Suppressor macrophage treated with lipopolysaccharide for 4 hours (primary cell): ENCODE measurements around the gene VWA7.

Experiments
- DNase-seq: peaks from one replicate; pipeline ENCODE4 v3.0.0-alpha.2; 2020

The VWA7 gene

DNA sequence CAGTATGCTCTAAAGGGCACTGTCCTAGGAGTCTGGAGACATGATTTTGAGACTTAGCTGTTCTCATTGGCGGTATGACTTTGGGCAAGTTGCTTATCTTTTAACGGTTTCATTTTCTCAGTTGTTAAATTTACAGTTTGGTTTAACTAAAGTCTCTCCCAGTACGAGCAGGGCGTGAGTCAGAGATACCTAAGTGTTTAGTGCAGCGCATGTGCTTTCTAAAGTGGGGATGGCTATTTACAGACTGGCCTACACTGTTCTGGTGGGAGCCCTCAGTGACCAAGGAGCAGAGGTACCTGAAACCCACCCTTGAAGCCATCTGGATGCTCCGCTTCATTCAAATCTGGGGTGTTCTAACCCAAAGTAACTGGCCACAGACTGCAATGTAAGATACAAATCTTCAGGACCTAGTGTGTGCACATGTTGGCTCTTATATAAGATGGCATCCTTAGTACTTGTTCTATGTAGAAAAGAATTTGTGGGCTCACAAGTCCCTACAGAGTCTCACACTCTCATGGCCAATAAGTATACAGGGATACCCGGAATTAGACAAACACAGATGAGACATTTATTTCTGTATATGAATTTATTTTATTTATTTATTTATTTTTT is 26.6 kb downstream of the VWA7 start:
- DNase-seq = no peak

DNA sequence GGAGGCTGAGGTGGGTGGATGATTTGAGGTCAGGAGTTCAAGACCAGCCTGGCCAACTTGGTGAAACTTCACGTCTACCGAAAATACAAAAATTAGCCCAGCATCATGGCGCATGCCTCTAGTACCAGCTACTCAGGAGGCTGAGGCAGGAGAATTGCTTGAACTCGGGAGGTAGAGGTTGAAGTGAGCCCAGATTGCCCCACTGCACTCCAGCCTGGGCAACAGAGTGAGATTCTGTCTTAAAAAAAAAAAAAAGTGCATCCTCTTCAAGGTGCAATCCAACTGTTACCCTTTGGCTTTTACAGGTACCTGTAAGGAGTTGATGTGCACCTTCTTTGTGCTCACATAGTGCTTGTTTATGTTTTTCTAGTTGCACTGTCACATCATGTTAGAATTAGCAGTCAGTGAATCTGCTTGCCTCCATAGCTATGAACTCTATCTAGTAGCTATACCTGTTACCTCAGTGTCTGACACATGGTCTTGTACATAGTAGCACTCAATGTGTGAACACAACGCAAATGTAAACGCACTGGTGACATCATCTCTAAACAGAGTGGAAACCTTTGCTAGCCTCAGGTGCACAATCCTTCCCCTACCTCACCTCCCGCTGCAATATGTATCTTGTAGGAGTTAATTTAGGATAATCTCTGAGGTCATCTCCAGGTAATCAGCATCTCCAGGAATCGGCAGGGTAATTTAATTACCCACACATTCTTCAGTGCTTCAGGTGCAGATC is 27.7 kb downstream of the VWA7 start:
- no peak for DNase-seq

DNA sequence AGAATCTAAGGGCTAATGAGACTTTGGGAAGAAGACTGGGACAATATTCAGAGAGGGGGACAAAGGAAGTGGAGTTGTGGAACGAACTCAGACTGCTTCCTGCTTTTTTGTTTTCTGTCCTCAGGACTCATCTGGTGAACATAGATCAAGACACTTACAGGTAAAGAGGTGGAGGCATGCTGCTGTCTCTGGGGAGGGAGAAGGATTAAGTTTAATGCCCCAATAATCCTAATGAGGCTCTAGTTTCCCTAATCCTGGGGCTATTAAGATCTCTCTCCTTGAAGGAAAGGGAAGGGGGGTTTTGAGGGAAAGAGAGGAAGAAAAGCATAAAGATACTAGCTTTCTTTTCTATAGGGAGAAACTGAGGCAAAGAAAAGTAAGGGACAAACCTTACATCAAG is 32.7 kb downstream of the VWA7 start:
- no peak for DNase-seq

DNA sequence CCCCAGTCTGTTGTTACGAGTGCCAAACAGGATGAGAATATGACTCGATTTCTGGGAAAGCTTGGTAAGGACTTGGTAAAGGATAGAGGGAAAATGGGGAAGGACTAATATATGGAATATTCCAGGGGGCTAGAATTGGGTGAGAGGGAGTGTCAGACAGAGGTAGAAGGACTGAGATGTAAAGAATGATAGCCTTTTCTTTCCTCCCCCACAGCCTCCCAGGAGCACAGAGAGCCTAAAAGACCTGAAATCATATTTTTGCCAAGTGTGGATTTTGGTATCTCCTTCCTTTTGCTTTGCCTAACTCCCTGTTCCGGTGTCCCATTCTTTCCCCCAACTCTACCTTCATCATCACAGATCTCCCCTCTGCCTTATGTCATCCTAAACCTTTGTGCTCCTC is 34.2 kb downstream of the VWA7 start:
- DNase-seq = no peak

DNA sequence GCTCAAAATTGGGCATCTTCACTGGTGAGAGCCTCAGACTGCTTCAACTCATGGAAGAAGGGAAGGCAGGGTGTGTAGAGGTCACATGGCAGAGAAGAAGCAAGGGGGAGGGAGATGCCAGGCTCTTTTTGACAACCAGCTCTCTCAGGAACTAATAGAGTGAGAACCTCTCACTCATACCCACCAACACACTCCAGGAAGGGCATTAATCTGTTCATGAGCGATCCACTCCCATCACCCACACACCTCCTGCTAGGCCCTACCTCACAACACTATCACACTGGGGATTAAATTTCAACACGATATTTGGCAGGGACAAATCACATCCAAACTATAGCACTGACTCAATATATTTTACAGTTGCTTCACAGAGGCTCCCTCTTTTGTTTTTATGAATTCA is 35.3 kb downstream of the VWA7 start:
- DNase-seq = no peak

DNA sequence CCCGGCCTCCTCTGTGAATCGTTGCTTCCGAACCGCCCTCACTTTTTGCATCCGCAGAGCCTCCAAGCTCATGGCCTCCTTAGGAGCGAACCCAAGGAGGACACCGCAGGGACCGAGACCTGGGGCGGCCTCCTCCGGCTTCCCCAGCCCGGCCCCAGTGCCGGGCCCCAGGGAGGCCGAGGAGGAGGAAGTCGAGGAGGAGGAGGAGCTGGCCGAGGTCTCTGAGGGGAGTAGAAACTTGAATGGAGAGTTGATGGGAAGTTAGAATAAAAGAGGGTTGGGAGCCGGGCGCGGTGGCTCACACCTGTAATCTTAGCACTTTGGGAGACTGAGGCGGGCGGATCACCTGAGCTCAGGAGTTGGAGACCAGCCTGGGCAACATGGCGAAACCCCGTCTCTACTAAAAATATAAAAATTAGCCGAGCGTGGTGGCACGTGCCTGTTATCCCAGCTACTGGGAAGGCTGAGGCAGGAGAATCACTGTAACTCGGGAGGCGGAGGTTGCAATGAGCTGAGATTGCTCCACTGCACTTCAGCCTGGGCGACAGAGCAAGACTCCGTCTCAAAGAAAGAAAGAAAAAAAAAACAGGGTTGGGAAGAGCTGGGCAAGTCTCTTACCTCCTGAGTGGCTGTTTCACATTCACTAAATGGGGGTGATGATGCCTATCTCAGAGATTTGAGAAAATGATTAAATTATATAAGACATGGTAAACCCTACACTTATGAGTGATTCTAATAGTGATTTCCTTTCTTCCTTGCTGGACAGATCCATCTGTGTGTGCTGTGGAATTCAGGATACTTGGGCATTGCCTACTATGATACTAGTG is 36.5 kb downstream of the VWA7 start:
- DNase-seq = peak; percentile 71

DNA sequence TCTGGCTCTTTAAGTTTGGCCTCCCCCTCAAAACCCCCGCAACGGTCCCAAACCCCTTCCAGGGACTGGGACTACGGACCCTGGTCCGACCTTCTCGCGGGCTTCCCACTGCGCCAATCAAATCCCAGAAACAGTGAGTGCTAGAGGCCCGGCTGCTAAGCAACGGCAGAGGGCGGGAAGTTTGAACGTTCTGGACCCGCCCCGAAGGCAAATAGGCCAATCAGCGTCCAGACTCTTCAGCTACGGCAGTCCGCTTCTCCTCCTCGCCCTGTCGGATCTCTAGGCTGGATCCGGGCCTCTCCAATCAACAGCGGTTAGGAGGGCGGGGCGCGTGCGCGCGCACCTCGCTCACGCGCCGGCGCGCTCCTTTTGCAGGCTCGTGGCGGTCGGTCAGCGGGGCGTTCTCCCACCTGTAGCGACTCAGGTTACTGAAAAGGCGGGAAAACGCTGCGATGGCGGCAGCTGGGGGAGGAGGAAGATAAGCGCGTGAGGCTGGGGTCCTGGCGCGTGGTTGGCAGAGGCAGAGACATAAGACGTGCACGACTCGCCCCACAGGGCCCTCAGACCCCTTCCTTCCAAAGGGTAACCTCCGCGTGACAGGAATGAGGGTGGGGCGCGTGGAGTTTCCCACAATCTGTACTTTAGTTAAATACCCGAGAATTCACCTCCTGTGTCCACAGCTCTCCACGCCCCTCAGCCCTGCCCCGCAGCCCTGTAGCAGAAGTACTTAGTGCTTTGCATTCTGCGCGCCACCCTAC is 37.3 kb downstream of the VWA7 start, which contains the start of gene MSH5:
TSS of gene MSH5 (plus strand) at position 367 of the 758 bp plus-strand sequence. CDS start 462 bp downstream, outside the sequence.
- DNase-seq = peak; percentile 99

DNA sequence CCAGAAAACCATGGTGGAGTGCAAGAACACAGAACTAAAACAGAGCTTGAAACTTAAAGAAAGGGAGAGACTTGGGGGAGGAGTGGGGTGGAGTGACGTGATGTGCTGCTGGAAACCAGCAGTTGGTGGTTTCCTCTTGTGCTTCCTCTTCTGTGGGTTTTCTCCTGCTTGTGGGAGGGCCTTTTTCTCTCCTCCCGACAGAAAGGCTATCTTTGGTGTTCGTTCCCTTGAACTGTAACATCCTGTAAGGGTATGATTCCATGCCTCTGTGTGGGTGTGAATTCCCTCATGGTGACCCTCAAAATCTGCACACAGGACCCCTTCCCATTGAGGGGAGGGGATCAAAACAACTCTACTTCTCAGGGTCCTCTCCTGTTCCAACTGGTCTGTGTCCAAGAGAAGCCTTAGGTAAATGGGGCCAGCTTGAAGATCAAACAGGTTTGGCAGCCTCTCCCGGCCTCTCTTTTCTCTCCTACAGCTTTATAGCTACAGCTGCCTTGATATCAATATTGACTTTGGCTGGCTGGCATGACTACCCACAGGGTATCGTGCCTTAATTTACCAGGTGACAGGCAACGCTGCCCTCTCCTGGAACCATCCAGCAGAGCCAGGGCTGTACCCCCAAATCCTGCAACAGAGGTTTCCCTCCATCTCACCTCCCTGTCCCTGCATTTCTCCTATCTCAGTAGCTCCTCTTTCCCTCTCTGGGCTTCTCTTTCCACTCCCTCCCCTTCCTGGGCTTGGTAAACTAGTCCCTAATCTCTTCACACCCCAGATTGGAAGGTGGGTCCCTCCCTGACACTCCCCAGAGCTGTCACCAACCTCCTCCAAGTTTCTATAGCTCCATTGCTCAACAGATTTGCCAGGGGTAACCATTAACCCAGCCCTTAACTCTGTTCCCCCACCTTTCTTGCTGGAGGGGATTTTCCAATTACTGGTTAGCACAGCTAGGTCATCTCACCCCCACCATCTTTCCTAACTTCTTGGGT is 38.8 kb downstream of the VWA7 start:
- DNase-seq = peak; percentile 93

DNA sequence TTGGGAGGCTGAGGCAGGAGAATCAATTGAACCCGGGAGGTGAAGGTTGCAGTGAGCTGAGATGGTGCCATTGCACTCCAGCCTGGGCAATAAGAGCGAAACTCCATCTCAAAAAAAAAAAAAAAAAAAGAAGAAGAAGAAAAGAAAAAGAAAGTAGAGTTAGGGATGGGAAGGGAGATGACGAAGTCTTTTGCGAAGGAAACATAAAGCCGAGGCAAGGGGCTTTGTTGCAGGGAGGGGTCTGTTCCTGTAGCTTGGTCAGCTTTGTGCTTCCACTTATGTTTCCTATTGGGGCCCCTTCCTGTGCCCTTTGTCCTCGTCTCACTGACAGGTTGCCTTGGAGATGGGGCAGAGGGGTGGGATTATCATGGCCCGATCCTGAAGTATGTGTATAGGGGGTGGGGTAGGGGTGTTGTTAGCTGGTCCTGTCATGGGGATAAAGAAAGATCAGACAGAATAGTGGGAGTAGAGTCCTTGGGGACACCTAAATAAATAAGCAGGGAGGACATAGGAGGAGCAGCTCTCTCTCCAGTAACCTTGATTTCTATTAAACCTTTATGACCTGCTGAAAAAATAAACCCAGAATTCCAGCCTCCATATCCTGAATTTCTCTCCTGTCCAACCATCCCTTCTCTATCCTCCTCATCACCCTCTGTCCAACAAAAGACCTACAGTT is 39.7 kb downstream of the VWA7 start:
- peak; percentile 85 for DNase-seq

DNA sequence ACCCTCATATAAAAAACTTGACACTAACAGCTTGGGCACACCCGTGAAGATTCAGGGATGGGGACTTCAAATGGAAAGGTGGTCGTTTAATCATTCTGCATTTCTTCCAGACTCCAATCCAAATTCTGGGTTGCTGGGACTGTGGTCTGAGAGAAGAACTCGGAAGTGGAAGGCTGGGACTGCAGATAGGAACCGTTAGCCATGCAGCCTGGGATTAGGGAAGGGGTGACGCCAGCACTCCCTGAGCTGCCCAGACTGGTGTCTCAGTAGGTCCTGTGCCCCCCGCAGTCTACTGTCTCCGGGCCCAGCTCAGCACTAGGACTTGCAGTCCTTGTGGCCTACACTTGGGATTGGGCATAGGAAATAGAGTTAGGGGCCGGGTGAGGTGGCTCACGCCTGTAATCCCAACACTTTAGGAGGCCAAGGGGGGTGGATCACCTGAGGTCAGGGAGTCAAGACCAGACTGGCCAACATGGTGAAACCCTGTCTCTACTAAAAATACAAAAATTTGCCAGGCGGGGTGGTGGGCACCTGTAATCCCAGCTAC is 40.3 kb downstream of the VWA7 start:
- peak; percentile 47 for DNase-seq

DNA sequence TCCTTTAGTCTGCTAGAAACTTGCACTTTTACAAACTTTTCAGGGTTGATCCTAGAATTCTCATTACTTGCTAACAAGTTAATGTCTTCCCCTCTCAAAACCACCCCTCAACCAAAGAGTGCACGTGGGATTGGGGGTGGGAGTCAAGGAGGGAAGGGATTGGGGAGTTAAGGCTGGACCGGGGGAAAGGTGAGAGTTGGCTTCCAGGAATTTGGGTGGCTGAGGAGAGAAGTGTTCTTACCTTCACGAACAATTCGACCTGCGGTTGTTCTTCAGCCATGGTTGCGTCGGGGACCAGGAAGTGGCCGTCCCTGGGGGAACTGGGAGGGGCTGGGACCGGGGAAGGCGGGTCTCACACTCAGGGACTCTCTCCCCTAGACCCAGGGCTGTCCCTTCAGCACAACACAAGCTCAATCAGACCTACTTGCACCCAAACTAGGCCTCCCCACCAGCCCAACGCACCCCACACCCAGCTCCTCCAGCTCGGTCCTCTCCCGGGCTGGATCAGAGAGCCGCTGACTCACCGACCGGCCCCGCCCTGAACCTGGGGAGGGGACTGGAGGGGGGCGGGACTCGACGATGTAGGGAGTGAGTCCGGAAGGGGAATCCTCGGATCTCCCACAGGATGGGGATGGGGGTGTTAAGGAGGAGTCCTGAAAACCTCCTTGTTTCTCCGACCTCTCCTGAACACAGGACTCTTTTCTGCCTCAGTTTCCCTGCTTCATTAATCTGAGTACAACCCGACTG is 40.9 kb downstream of the VWA7 start, which contains the start of gene CLIC1:
TSS of gene CLIC1 (minus strand) at position 510 of the 747 bp plus-strand sequence. CDS start at position 280, 230 bp downstream.
- peak; percentile 94 for DNase-seq

DNA sequence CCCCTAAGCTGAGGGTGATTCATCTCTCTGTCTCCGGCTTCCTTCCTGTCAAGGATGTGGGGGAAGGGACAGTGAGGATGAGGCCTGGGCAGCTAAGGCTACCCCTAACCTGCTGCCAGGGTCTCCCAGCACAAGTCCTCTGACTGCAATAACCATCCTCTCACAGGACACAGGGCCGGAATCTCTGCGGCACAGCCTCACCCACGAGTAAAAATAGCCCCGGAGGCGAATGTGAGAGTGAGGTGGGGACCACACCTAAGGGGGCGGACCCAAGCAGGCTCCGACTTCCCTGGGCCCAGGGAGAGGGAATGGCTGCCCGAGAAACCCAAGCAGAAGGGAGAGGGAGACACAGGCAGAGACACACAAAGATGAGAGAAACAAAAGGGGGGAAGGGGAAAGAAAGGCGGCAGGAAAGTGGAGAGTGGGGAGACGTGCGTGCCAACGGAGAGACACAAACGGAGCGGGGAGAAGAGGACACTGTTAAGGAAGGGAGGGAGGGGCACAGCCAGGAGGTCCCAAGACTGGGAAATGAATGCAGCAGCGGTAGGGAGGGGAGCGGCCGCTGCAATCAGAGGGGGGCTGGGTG is 42.2 kb downstream of the VWA7 start:
- DNase-seq = peak; percentile 84

DNA sequence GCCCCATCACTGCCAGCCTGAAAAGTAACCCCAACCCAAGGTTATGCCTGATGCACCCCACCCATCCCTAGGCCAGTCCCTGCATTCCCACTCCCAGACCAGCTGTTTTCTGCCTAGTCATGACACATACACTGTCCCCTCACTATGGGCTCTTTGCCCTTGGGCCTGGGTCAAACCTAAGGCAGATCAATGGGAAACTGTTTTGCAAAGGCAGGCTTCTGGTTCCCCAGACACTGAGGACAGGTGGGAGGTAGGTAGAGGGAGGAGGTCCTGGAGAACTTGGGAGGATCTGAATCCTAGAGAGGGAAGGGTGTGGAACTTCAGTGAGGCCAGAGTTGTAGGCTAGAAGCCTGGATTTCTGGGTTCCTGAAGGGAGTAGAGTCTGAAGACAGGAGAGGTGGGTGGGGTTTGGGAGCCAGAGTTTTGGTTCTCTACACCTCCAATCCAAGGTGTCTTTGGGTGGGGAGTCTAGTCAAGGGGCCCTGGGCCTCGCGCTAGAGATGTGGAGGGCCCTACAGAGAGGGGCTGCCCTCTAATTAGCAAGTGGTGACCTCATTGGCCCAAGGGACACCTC is 42.8 kb downstream of the VWA7 start:
- DNase-seq = no peak

DNA sequence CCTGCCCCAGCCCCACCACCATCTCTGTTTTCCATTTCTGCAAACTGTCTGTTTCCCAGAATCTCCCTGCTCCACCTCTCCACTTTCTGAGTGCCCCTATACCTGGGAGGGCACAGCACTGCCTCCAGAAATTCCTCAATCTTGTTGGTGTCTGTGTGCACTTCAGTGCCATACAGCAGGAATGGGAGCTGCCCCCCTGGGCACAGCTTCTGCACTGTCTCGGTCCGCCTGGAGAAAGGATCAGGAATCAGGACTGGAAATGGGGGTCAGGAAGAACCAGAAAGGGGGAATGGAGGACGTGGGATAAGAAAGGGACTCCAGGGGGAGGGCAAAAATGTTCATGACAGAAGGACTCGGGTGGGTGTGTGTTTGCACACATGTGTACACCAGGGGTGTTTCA is 43.4 kb downstream of the VWA7 start:
- no peak for DNase-seq

DNA sequence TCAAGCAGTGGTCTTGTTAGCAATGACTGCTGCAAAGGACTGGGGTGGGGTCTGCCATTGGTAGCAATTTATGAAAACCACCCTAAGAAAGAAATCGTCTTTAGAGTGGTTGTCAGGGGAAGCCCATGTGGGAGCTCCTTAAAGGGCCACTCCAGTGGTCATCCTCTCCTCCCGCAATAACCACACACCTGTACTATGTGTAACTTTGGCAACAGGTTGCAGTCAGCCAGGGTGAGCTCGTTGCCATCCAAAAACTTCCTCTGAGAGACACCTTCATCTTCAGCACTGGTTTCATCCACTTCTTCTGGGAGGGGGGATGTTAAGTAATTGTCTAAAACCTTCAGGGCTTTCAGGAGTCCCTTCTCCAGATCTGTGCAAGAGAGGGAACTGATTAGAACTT is 45.1 kb downstream of the VWA7 start:
- DNase-seq = no peak

DNA sequence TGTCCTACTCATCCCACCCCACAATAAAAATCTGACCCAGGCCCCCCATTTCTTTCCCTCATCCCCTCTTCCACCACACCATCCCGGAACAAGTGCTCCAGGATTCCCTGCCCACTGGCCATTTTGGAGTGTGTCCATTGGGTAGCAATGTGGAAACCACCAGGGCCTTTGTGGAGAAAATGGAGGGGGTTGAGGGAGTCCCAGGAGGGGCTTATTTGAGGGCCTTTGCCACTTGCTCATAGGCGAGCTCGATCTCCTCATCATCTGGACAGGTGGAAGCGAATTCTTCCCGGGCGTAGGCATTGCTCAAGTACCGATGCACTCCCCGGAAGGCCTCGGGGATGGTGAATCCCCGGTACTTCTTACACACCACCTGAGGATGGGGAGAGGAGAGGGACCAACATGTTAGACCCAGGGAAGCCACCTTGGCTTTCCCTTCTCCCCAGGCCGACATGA is 46.5 kb downstream of the VWA7 start:
- no peak for DNase-seq

DNA sequence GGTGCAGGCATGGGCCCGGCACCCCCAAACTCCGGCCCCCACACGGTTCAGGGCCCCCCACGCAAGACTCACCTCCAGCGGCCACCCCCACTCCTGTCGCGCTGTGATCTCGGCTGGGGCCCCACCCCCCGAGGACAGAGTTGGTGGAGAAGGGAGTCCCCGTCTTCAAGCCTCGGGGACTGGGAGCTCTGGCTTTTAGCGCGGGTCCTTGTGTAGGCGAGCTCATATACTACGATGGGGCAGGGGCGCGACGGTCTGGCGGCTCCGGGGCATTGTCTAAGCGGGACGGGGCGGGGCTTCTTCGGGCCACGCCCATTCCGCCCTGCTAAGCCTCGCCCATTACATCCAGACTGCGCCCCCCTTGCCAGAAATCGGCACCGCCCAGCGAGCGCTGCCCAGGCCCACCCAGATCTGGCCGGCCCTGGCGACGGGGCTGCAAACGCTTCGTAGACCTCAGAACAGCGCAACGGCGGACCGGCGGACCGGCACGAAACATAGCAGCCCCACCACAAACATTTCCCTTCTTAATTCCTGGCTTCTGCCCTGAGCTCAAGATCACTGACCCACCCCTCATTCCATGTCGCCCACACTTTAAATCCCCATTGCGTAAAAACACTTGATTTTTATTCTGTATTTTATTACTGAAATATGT is 47.0 kb downstream of the VWA7 start:
- peak; percentile 85 for DNase-seq

DNA sequence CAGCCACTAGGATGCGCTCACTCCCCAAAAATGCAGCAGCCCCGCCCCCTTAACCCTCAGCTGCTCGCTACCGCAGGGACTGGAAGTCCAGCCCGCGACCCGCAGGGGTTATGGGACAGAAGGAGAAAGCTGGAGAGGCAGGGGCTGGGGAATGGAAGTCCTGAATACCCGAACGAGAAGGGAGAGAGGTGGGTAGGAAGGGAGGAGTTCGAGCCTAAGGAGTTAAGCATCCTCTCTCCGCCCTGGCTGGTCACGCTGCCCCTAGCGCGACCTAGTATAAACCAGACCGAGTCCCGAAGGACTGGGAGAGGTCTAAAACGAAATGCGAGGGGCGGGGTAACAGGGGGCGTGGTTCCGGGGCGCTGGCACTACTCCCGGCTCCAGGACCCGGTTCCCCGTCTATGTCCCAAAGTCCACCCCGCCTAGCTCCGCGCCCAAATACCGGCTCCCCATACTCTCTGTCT is 47.6 kb downstream of the VWA7 start:
- peak; percentile 91 for DNase-seq
